Body of pancreas (tissue), 4 donors: ENCODE data around the gene SRGAP2.
"Not testable (repeated sequence)": the region's sequence is repeated elsewhere in the genome, so short reads cannot be mapped to it uniquely, and the experiment has no call there.

Experiments used
- POLR2A ChIP-seq, 3 donors: fragments of 450-650 bp; IDR thresholded peaks; one replicate each; pipeline ENCODE4 v1.6.1; 2016; ENCODE audit warnings: antibody characterized with exemption in 3 of 3, mild to moderate bottlenecking in 2 of 3
- TF ChIP-seq, protein P1 (sequence below), 7 experiments: fragments of 450-650 bp in 4 of 7; fragments of 200-600 bp in 3 of 7; sonication (generic) in 3 of 7; IDR thresholded peaks; one replicate each; pipeline ENCODE4 v1.5.1; 2016 to 2019; ENCODE audit warnings: antibody characterized with exemption in 7 of 7

GRCh38 chr1:206226886-206227285 is 23.5 kb downstream of the SRGAP2 start:
- TF ChIP-seq, protein P1, sequence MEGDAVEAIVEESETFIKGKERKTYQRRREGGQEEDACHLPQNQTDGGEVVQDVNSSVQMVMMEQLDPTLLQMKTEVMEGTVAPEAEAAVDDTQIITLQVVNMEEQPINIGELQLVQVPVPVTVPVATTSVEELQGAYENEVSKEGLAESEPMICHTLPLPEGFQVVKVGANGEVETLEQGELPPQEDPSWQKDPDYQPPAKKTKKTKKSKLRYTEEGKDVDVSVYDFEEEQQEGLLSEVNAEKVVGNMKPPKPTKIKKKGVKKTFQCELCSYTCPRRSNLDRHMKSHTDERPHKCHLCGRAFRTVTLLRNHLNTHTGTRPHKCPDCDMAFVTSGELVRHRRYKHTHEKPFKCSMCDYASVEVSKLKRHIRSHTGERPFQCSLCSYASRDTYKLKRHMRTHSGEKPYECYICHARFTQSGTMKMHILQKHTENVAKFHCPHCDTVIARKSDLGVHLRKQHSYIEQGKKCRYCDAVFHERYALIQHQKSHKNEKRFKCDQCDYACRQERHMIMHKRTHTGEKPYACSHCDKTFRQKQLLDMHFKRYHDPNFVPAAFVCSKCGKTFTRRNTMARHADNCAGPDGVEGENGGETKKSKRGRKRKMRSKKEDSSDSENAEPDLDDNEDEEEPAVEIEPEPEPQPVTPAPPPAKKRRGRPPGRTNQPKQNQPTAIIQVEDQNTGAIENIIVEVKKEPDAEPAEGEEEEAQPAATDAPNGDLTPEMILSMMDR (IDR thresholded peaks at IDR 0.05) = not testable (repeated sequence)
- TF ChIP-seq POLR2A (IDR thresholded peaks at IDR 0.05) = not testable (repeated sequence)
